Thoracic aorta (tissue), 2 donors: Measurements from ENCODE around the gene RGS17. TPM values are rescaled to one million over a fixed set of nuclear protein-coding genes. Genes with fewer than 3 reads are reported as not detected.

Experiments
- ATAC-seq: fragments of 150-250 bp; one replicate; pipeline ENCODE4 v1.8.0; 2017; ENCODE audit warnings: low read depth; ENCODE audit not compliant: insufficient number of reproducible peaks, low FRiP score
- DNase-seq: peaks from one replicate; pipeline ENCODE4 v3.0.0-alpha.2; 2020; ENCODE audit warnings: low spot score
- H3K27ac ChIP-seq, 2 donors: fragments of 200-600 bp; sonication (generic); 1 replicate in 1 of 2; 2 replicates in 1 of 2; pipeline ENCODE4 v1.5.1; 2016; ENCODE audit warnings: mild to moderate bottlenecking in 2 of 2, moderate library complexity in 2 of 2
- H3K27me3 ChIP-seq: fragments of 200-600 bp; sonication (generic); replicated peaks from 2 replicates; pipeline ENCODE4 v1.6.0; 2016; ENCODE audit warnings: mild to moderate bottlenecking; ENCODE audit not compliant: insufficient read depth
- H3K36me3 ChIP-seq: fragments of 200-600 bp; sonication (generic); one replicate; pipeline ENCODE4 v1.5.1; 2016
- H3K4me1 ChIP-seq, 2 donors: fragments of 200-600 bp; sonication (generic); 1 replicate in 1 of 2; 2 replicates in 1 of 2; pipeline versions ENCODE4 v1.5.1 to v1.6.0; 2016; ENCODE audit warnings: low read depth in 2 of 2, mild to moderate bottlenecking in 1 of 2; ENCODE audit not compliant: control insufficient read depth in 1 of 2
- H3K4me3 ChIP-seq: fragments of 200-600 bp; sonication (generic); 2 replicates; pipeline ENCODE4 v1.5.1; 2016; ENCODE audit warnings: mild to moderate bottlenecking
- H3K9me3 ChIP-seq: fragments of 200-600 bp; sonication (generic); 2 replicates; pipeline ENCODE4 v1.5.1; 2016
- CTCF ChIP-seq: fragments of 200-600 bp; sonication (generic); IDR thresholded peaks from one replicate; pipeline ENCODE4 v1.5.1; 2019; ENCODE audit warnings: antibody characterized with exemption
- total RNA-seq, 2 donors: library from RNA; depleted of rRNA; stranded (reverse); fragments of >200 nt; gene quantifications; one replicate each; pipeline versions ENCODE4 v1.1.0 to v1.2.3, GENCODE V29; 2016

Gene RGS17
- total RNA-seq, 2 donors from 2014 or later = 3.4 to 3.7 TPM

GRCh38 chr6:153056308-153056707, 74.8 kb downstream of the RGS17 start:
- no peak for DNase-seq
- no peak for TF ChIP-seq CTCF
- Histone ChIP-seq H3K27me3 (no peaks in the 10 kb centered on the region), H3K36me3 (no peaks in the 10 kb centered on the region), H3K9me3 (no peaks in the 10 kb centered on the region), H3K4me3 (no peak overlapping the region), H3K4me1 (peaks cover 0 to 18% of the 10 kb centered on the region in 2 donors), H3K27ac (no peak overlapping the region)
- no peak for ATAC-seq

- ATAC-seq = no peak
- no peaks in the 10 kb centered on the region for H3K4me1 ChIP-seq
- no peak overlapping the region for H3K27ac ChIP-seq
- DNase-seq = no peak
- H3K27me3 ChIP-seq = no peaks in the 10 kb centered on the region
- H3K9me3 ChIP-seq = no peaks in the 10 kb centered on the region
- H3K36me3 ChIP-seq = no peaks in the 10 kb centered on the region
- no peak for TF ChIP-seq CTCF
- no peak overlapping the region for H3K4me3 ChIP-seq
Measured at GRCh38 chr6:153051801-153052200, 79.3 kb downstream of the RGS17 start.

GRCh38 chr6:153048631-153049030, 82.5 kb downstream of the RGS17 start:
- Histone ChIP-seq H3K4me1 (peaks cover 0 to 4% of the 10 kb centered on the region in 2 donors), H3K9me3 (no peaks in the 10 kb centered on the region), H3K4me3 (no peak overlapping the region), H3K27me3 (no peaks in the 10 kb centered on the region), H3K36me3 (no peaks in the 10 kb centered on the region), H3K27ac (no peak overlapping the region)
- no peak for TF ChIP-seq CTCF
- DNase-seq (no peak), ATAC-seq (no peak)

- Histone ChIP-seq H3K4me1 (peaks cover 0 to 4% of the 10 kb centered on the region in 2 donors), H3K27me3 (no peaks in the 10 kb centered on the region), H3K9me3 (no peaks in the 10 kb centered on the region), H3K36me3 (no peaks in the 10 kb centered on the region), H3K4me3 (no peak overlapping the region), H3K27ac (no peak overlapping the region)
- no peak for TF ChIP-seq CTCF
- DNase-seq (no peak), ATAC-seq (no peak)
Measured at GRCh38 chr6:153047386-153047785, 83.7 kb downstream of the RGS17 start.

- H3K27me3 ChIP-seq = no peaks in the 10 kb centered on the region
- DNase-seq (no peak), ATAC-seq (no peak)
- H3K9me3 ChIP-seq = no peaks in the 10 kb centered on the region
- TF ChIP-seq CTCF = no peak
- no peak overlapping the region for H3K4me3 ChIP-seq
- H3K27ac ChIP-seq = no peak overlapping the region
- peaks cover 0 to 5% of the 10 kb centered on the region in 2 donors for H3K4me1 ChIP-seq
- no peaks in the 10 kb centered on the region for H3K36me3 ChIP-seq
Measured at GRCh38 chr6:153045271-153045670, 85.8 kb downstream of the RGS17 start.
